Gastrocnemius medialis (tissue), 4 donors: ENCODE measurements around the gene APOL3. TPM values are rescaled to one million over a fixed set of nuclear protein-coding genes. Genes with fewer than 3 reads are reported as not detected.

Source experiments
- ATAC-seq, 2 donors: fragments of 150-250 bp; one replicate each; pipeline ENCODE4 v1.9.1; 2016
- DNase-seq, 2 donors: peaks; one replicate each; pipeline ENCODE4 v3.0.0-alpha.2; 2019
- H3K27ac ChIP-seq, 4 donors: fragments of 200-600 bp; sonication (generic); 1 replicate in 1 of 4; 2 replicates in 3 of 4; pipeline ENCODE4 v1.5.1; 2016 to 2018; ENCODE audit warnings: mild to moderate bottlenecking in 2 of 4, moderate library complexity in 1 of 4
- H3K27me3 ChIP-seq, 3 donors: fragments of 200-600 bp; sonication (generic) in 2 of 3; 1 replicate in 1 of 3; 2 replicates in 2 of 3; pipeline versions ENCODE4 v1.5.1 to v1.6.0; 2016 to 2019; ENCODE audit warnings: mild to moderate bottlenecking in 1 of 3, moderate library complexity in 1 of 3
- H3K36me3 ChIP-seq, 2 donors: fragments of 200-600 bp; sonication (generic) in 1 of 2; one replicate each; pipeline ENCODE4 v1.5.1; 2017 to 2018
- H3K4me1 ChIP-seq, 2 donors: fragments of 200-600 bp; sonication (generic) in 1 of 2; one replicate each; pipeline ENCODE4 v1.5.1; 2016 to 2017; ENCODE audit warnings: mild to moderate bottlenecking in 2 of 2
- H3K4me3 ChIP-seq, 4 donors: fragments of 200-600 bp; sonication (generic) in 3 of 4; 1 replicate in 1 of 4; 2 replicates in 3 of 4; pipeline ENCODE4 v1.5.1; 2016 to 2019; ENCODE audit warnings: mild to moderate bottlenecking in 2 of 4
- H3K9me3 ChIP-seq, 3 donors: fragments of 200-600 bp; sonication (generic) in 2 of 3; 1 replicate in 1 of 3; 2 replicates in 2 of 3; pipeline ENCODE4 v1.5.1; 2016 to 2019
- POLR2A ChIP-seq, 2 donors: fragments of 450-650 bp; IDR thresholded peaks; one replicate each; pipeline ENCODE4 v1.6.1; 2017; ENCODE audit warnings: antibody characterized with exemption in 2 of 2, mild to moderate bottlenecking in 2 of 2, moderate library complexity in 2 of 2
- in situ Hi-C, 4 donors: fragments of 200-750 bp; cut with MboI; loops; one replicate each; pipeline versions ENCODE4 v1.15.0 to v1.8.0; 2017; ENCODE audit warnings: low sequenced_read_pairs in 4 of 4
- intact Hi-C: fragments of 100-400 bp; cut with DNase I; formaldehyde crosslinking; loops from one replicate; pipeline ENCODE4 v1.15.1; 2023; ENCODE audit warnings: low total_unique reads
- total RNA-seq, 4 donors: library from RNA; depleted of rRNA; stranded (reverse); fragments of >200 nt; gene quantifications; one replicate each; pipeline versions ENCODE4 v1.1.0 to v1.2.3, GENCODE V29; 2016
- TF ChIP-seq, protein P1 (sequence below), 5 experiments: fragments of 450-650 bp in 3 of 5; fragments of 200-600 bp in 2 of 5; sonication (generic) in 2 of 5; IDR thresholded peaks in 4 of 5; conservative IDR thresholded peaks in 1 of 5; 1 replicate in 4 of 5; 2 replicates in 1 of 5; pipeline ENCODE4 v1.5.1; 2016 to 2019; ENCODE audit warnings: antibody characterized with exemption in 5 of 5, mild to moderate bottlenecking in 3 of 5, moderate library complexity in 3 of 5

The APOL3 gene
- total RNA-seq, 4 donors from 2014 or later, result 16.6 to 23.4 (median 19.3) TPM

DNA sequence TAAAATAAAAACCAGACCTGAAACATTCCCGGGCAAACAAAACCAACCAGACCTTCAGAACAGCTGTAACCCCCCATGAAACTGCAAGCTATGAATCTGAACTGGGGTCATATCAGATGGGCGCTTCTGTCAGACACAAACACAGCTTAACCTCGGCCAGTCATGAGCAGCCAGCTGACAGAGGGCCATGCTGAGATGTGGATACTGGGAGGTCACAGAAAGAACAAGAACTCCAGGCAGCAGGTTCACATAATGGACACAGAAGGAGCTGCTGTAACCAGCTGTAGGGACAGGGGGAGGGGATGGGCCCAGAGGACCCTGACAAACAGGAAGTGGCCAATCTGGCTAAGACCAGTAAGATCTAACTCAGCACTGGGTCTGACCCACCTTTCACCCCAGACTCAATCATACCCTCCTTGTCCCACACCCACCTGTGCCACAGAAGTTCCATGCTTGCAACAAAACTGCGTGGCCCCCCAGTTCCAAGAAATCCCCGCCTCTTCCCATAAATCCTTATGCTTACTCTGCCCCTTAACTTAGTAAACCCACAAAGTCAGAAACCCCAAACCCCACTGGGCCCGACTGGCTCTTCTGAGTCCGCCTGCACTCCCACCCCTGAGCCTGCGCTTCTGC lies 37.1 kb upstream of the APOL3 start:
- intact Hi-C loops, result loop anchor here (2.0 kb wide), 2 partner anchors 23 to 89 kb away; no protein-coding TSS in a partner anchor
- no peaks in the 10 kb centered on the region for H3K36me3 ChIP-seq
- H3K27ac ChIP-seq, result peak overlapping the region in 2 of 4 donors; percentile 48 to 58
- in situ Hi-C loops, result loop anchor here in 1 of 4 donors (10.0 kb wide), 1 partner anchor 77 kb away; no protein-coding TSS in a partner anchor
- DNase-seq, result no peak
- no peak overlapping the region for H3K4me3 ChIP-seq
- TF ChIP-seq, protein P1, sequence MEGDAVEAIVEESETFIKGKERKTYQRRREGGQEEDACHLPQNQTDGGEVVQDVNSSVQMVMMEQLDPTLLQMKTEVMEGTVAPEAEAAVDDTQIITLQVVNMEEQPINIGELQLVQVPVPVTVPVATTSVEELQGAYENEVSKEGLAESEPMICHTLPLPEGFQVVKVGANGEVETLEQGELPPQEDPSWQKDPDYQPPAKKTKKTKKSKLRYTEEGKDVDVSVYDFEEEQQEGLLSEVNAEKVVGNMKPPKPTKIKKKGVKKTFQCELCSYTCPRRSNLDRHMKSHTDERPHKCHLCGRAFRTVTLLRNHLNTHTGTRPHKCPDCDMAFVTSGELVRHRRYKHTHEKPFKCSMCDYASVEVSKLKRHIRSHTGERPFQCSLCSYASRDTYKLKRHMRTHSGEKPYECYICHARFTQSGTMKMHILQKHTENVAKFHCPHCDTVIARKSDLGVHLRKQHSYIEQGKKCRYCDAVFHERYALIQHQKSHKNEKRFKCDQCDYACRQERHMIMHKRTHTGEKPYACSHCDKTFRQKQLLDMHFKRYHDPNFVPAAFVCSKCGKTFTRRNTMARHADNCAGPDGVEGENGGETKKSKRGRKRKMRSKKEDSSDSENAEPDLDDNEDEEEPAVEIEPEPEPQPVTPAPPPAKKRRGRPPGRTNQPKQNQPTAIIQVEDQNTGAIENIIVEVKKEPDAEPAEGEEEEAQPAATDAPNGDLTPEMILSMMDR (IDR thresholded peaks at IDR 0.05 in 4 of 5, conservative IDR thresholded peaks at IDR 0.05 in 1 of 5), result no peak
- no peak for TF ChIP-seq POLR2A (IDR thresholded peaks at IDR 0.05)
- peaks cover 4 to 13% of the 10 kb centered on the region in 2 donors for H3K4me1 ChIP-seq
- H3K27me3 ChIP-seq, result no peaks in the 10 kb centered on the region
- no peak for ATAC-seq
- no peaks in the 10 kb centered on the region for H3K9me3 ChIP-seq

- ATAC-seq, result peak in 1 of 2 donors; percentile 14
- H3K36me3 ChIP-seq, result no peaks in the 10 kb centered on the region
- H3K4me1 ChIP-seq, result peaks cover 5 to 11% of the 10 kb centered on the region in 2 donors
- H3K27me3 ChIP-seq, result no peaks in the 10 kb centered on the region
- in situ Hi-C loops, result loop anchor here in 1 of 4 donors (10.0 kb wide), 1 partner anchor 78 kb away; no protein-coding TSS in a partner anchor
- DNase-seq, result peak; percentile 29 to 44
- H3K9me3 ChIP-seq, result no peaks in the 10 kb centered on the region
- intact Hi-C loops, result no loop called here
- H3K27ac ChIP-seq, result peak overlapping the region in 1 of 4 donors; percentile 58
- H3K4me3 ChIP-seq, result no peak overlapping the region
- TF ChIP-seq, protein P1 (IDR thresholded peaks at IDR 0.05 in 4 of 5, conservative IDR thresholded peaks at IDR 0.05 in 1 of 5), result no peak
- no peak for TF ChIP-seq POLR2A (IDR thresholded peaks at IDR 0.05)
Observed at GRCh38 chr22:36197065-36197440, 36.5 kb upstream of the APOL3 start.

DNA sequence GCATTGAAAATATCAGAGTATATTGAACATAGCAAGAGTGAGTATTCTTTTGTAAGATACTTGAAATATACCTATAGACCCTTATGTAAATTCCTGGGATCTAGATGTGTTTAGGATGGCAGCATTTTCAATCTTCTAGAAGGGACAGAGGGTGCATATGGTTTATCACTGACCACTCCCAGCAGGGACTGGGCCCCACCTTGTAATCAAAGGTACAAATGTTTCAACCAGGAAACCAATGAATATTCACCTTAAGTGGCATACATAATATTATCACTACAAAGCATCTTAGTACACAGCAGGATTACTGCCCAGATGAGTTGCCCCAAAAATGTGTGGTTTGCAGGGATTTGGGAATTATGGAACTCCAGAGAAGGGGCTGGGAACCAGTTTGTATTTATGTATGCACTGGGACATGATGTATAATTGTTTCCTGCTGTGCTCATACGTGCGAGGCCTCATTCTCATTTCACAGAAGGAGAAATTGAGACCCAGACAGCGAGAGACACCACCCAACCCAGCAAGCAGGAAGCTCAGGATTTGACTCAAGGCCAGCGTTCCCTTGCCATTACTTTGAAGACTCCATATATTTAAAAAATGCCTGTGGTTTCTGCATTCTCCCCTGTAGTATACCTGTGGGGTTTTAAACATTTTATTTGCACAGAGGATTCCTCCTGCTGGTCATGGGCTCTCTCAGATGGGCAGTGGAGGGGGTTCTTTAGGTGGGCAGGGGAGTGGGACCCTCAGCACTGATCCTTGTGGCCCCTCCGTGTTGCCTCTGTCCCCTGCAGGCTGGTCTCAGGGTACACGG lies 35.9 kb upstream of the APOL3 start:
- Histone ChIP-seq H3K4me3 (no peak overlapping the region), H3K27ac (peak overlapping the region in 1 of 4 donors; percentile 58), H3K4me1 (peaks cover 5 to 8% of the 10 kb centered on the region in 2 donors), H3K36me3 (no peaks in the 10 kb centered on the region), H3K9me3 (no peaks in the 10 kb centered on the region), H3K27me3 (no peaks in the 10 kb centered on the region)
- no peak for ATAC-seq
- no peak for DNase-seq
- intact Hi-C loops, result no loop called here
- no peak for TF ChIP-seq POLR2A (IDR thresholded peaks at IDR 0.05)
- TF ChIP-seq, protein P1 (IDR thresholded peaks at IDR 0.05 in 4 of 5, conservative IDR thresholded peaks at IDR 0.05 in 1 of 5), result no peak
- in situ Hi-C loops, result loop anchor here in 1 of 4 donors (10.0 kb wide), 1 partner anchor 78 kb away; no protein-coding TSS in a partner anchor

DNA sequence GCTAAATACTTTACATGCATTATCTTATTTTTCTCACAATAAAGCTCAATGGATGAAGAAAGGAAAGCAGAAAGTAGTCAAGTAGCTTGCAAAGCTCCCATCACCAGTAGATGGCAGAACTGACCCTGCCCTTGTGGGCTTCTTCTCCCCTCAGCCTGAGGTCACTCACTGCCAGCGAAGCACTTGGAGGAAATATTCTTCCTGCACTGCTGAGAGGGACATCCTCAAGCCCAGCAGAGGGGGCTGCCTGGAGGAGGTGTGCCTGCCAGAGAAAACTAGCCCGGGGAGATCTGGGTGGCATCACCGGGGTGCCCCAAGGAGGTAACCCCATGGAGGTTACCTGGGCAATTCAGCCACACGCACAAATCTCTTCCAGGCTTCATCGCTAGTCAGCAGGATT lies 34.4 kb upstream of the APOL3 start:
- ATAC-seq (peak in 1 of 2 donors; percentile 82), DNase-seq (peak; percentile 24 to 53)
- no peak overlapping the region for H3K4me3 ChIP-seq
- H3K27ac ChIP-seq, result no peak overlapping the region
- intact Hi-C loops (loop anchor here (1.0 to 2.0 kb wide), 2 partner anchors 44 to 82 kb away; partner anchors contain the start of gene APOL2), in situ Hi-C loops (loop anchor here in 2 of 4 donors (5.0 to 10.0 kb wide), 2 partner anchors 80 to 82 kb away; no protein-coding TSS in a partner anchor)
- H3K9me3 ChIP-seq, result no peaks in the 10 kb centered on the region
- H3K4me1 ChIP-seq, result peaks cover 5 to 8% of the 10 kb centered on the region in 2 donors
- H3K36me3 ChIP-seq, result no peaks in the 10 kb centered on the region
- H3K27me3 ChIP-seq, result no peaks in the 10 kb centered on the region
- no peak for TF ChIP-seq POLR2A (IDR thresholded peaks at IDR 0.05)
- TF ChIP-seq, protein P1 (IDR thresholded peaks at IDR 0.05 in 4 of 5, conservative IDR thresholded peaks at IDR 0.05 in 1 of 5), result peak; percentile 55 to 75 (median 60)
